H1 (cell line): ENCODE measurements around the gene FOXS1.

Experiments used
- RXRA ChIP-seq: IDR thresholded peaks from 2 replicates; pipeline ENCODE4 v1.6.1; 2011; ENCODE audit warnings: low read depth, mild to moderate bottlenecking, low read length, moderate library complexity; ENCODE audit not compliant: insufficient read depth
- SP4 ChIP-seq: IDR thresholded peaks from 2 replicates; pipeline ENCODE4 v1.6.1; 2012; ENCODE audit warnings: low read length, inconsistent platforms
- TF ChIP-seq, protein P1 (sequence below): IDR thresholded peaks from 2 replicates; pipeline ENCODE4 v1.6.1; 2012; ENCODE audit warnings: inconsistent platforms
- TF ChIP-seq, protein P2 (sequence below), 3 experiments: IDR thresholded peaks; 1 replicate in 2 of 3; 2 replicates in 1 of 3; pipeline versions ENCODE4 v1.5.1 to v1.6.1; 2011; ENCODE audit warnings: low read length in 3 of 3, mild to moderate bottlenecking in 3 of 3, inconsistent platforms in 2 of 3, low read depth in 1 of 3, moderate library complexity in 1 of 3; ENCODE audit not compliant: insufficient read depth in 1 of 3; ENCODE audit errors: control extremely low read depth in 1 of 3

- no peak for TF ChIP-seq RXRA
- TF ChIP-seq, protein P1, sequence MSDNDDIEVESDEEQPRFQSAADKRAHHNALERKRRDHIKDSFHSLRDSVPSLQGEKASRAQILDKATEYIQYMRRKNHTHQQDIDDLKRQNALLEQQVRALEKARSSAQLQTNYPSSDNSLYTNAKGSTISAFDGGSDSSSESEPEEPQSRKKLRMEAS = no peak
- TF ChIP-seq, protein P2, sequence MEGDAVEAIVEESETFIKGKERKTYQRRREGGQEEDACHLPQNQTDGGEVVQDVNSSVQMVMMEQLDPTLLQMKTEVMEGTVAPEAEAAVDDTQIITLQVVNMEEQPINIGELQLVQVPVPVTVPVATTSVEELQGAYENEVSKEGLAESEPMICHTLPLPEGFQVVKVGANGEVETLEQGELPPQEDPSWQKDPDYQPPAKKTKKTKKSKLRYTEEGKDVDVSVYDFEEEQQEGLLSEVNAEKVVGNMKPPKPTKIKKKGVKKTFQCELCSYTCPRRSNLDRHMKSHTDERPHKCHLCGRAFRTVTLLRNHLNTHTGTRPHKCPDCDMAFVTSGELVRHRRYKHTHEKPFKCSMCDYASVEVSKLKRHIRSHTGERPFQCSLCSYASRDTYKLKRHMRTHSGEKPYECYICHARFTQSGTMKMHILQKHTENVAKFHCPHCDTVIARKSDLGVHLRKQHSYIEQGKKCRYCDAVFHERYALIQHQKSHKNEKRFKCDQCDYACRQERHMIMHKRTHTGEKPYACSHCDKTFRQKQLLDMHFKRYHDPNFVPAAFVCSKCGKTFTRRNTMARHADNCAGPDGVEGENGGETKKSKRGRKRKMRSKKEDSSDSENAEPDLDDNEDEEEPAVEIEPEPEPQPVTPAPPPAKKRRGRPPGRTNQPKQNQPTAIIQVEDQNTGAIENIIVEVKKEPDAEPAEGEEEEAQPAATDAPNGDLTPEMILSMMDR (IDR thresholded peaks at IDR 0.05; ENCODE audit: control extremely low read depth in 1 of 3, insufficient read depth in 1 of 3, low read depth in 1 of 3, low read length in 3 of 3) = no peak
- TF ChIP-seq SP4 = no peak
Observed at GRCh38 chr20:31881945-31882344, 36.5 kb upstream of the FOXS1 start.
